ENCODE measurements around the gene TET1. TPM values are rescaled to one million over a fixed set of nuclear protein-coding genes. Genes with fewer than 3 reads are reported as not detected.

Gene TET1
- total and polyA plus RNA-seq, 9 of the 15 experiments (the other 6 are each of a cell fraction or from before 2014, with no cell fraction given) = 2.6 to 21.3 (median 11.6) TPM

DNA sequence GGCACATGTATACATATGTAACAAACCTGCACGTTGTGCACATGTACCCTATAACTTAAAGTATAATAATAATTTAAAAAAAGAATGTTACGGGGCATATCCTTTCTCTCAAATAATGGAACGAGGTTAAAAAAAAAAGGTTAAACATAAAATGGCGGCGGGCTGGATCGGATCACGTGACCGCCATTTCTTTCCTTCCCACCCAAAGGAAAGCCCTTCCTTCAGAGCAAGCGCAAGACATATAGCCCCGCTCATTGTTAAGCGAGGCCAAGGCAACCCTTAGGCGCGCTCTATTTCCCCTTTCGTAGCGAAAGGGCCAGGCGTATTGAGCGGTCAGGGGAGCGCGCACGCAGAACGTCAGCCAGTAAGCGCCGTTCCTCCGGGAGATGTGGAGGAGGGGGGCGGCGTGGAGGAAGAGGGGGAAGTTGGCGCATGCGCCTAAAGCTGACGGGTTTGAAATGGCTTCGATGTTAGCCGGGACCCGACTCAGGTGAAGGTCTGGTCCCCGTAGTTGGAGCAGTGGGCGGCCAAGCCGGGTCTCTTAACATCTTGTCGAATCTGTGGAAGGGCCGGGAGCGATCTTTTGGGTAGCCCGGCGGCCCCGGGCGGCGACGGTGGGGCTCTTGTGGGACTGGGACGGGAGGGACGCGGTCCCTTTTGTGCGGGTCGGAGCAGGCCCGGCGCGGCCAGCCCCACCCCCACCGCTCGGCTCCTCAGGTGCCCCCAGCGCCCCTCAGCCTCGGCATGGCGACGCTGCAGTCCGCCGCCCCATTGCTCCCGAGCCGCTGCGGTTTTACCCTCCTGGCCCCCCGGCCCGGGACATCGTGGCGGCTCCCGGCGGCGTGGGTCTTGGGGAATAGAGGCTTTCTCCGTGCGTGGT is 160.9 kb downstream of the TET1 start, which contains the start of gene CCAR1 (continued):
- TF ChIP-seq POU5F1 (IDR thresholded peaks at IDR 0.05; ENCODE audit: borderline replicate concordance, low read depth, low read length, partially characterized antibody) (no peak), MECOM (CRISPR knock-in tag; IDR thresholded peaks at IDR 0.05) (peak; percentile 59; the same call in 1 of the 2 replicates), NEUROD1 (IDR thresholded peaks at IDR 0.05; ENCODE audit: borderline replicate concordance, low read depth, low read length, partially characterized antibody) (peak; percentile 51), CLOCK (CRISPR knock-in tag; IDR thresholded peaks at IDR 0.05; ENCODE audit: borderline replicate concordance) (no peak), NFRKB (IDR thresholded peaks at IDR 0.05; ENCODE audit: low read depth) (peak; percentile 97), CUX1 (CRISPR knock-in tag; IDR thresholded peaks at IDR 0.05) (peak; percentile 86; the same call in 1 of the 2 replicates), MEF2D (tag; conservative IDR thresholded peaks at IDR 0.05; ENCODE audit: low read depth) (no peak; the same call in 1 of the 2 replicates), HCFC1 (IDR thresholded peaks at IDR 0.05; ENCODE audit: low read depth, low read length) (peak; percentile 62), ARID2 (IDR thresholded peaks at IDR 0.05) (no peak), GMEB1 (CRISPR knock-in tag; IDR thresholded peaks at IDR 0.05) (peak; percentile 96), MAZ (CRISPR knock-in tag; conservative IDR thresholded peaks at IDR 0.05 in 1 of 2, IDR thresholded peaks at IDR 0.05 in 1 of 2) (peak; percentile 78 to 91; a peak in 3 of 4 replicates)
- TF ChIP-seq, protein P1, sequence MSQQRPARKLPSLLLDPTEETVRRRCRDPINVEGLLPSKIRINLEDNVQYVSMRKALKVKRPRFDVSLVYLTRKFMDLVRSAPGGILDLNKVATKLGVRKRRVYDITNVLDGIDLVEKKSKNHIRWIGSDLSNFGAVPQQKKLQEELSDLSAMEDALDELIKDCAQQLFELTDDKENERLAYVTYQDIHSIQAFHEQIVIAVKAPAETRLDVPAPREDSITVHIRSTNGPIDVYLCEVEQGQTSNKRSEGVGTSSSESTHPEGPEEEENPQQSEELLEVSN (IDR thresholded peaks at IDR 0.05; ENCODE audit: borderline replicate concordance in 1 of 2, extremely low read depth in 1 of 2, insufficient read depth in 1 of 2, insufficient read length in 1 of 2, low read depth in 1 of 2, low read length in 1 of 2, poor library complexity in 1 of 2, severe bottlenecking in 1 of 2) = peak; percentile 93 to 95
- TF ChIP-seq, protein P2, sequence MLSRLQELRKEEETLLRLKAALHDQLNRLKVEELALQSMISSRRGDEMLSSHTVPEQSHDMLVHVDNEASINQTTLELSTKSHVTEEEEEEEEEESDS (CRISPR knock-in tag; IDR thresholded peaks at IDR 0.05) = no peak

Data from K562 (cell line).